OCI-LY7 (cell line): ENCODE data around the gene CEACAM7.

Experiments
- CTCF ChIP-seq: fragments of 200-600 bp; sonication (generic); conservative IDR thresholded peaks from 2 replicates; pipeline ENCODE4 v1.5.1; 2014; ENCODE audit warnings: mild to moderate bottlenecking, antibody characterized with exemption, low read length, moderate library complexity, mixed read lengths
- EZH2phosphoT487 ChIP-seq: fragments of 200-600 bp; sonication (generic); IDR thresholded peaks from 2 replicates; pipeline ENCODE4 v1.6.1; 2018; ENCODE audit warnings: low read depth, borderline replicate concordance, mild to moderate bottlenecking, mixed run types, antibody characterized with exemption, low read length, moderate library complexity, mixed read lengths

GRCh38 chr19:41703602-41704293 lies 15.7 kb upstream of the CEACAM7 start:
- TF ChIP-seq CTCF (no peak), EZH2phosphoT487 (no peak)
